GM19468 (cell line): Measurements from ENCODE around the gene TRABD.
"Not testable (repeated sequence)": the region's sequence is repeated elsewhere in the genome, so short reads cannot be mapped to it uniquely, and the experiment has no call there.

Experiments
- ATAC-seq: cut with Tn5 transposase; IDR thresholded peaks from one replicate; pipeline ENCODE4 v1.9.1; 2021; ENCODE audit warnings: mild to moderate bottlenecking, moderate library complexity, moderate number of reproducible peaks; ENCODE audit not compliant: unreplicated experiment; ENCODE audit errors: extremely low read depth

TRABD gene

GRCh38 chr22:50151571-50152537 is 33.9 kb upstream of the TRABD start:
- no peak for ATAC-seq

- ATAC-seq, result no peak
These were observed 32.5 kb upstream of the TRABD start for GRCh38 chr22:50153056-50153755.

- no peak for ATAC-seq
These were observed 32.0 kb upstream of the TRABD start for GRCh38 chr22:50153756-50154140.

- ATAC-seq, result no peak
These were observed 27.9 kb upstream of the TRABD start for GRCh38 chr22:50157709-50158375.

GRCh38 chr22:50160947-50161346 is 24.8 kb upstream of the TRABD start:
- ATAC-seq, result no peak

- no peak for ATAC-seq
These were observed 24.0 kb upstream of the TRABD start for GRCh38 chr22:50161508-50162390.

- ATAC-seq, result no peak
These were observed 23.2 kb upstream of the TRABD start for GRCh38 chr22:50162391-50162956.

- no peak for ATAC-seq
These were observed 20.1 kb upstream of the TRABD start for GRCh38 chr22:50165436-50166123.

GRCh38 chr22:50167689-50168489 is 17.8 kb upstream of the TRABD start:
- ATAC-seq, result no peak

GRCh38 chr22:50168490-50169180 is 17.1 kb upstream of the TRABD start:
- not testable (repeated sequence) for ATAC-seq

GRCh38 chr22:50169181-50169759 is 16.4 kb upstream of the TRABD start:
- no peak for ATAC-seq

GRCh38 chr22:50169774-50170341 is 15.9 kb upstream of the TRABD start:
- ATAC-seq, result no peak

GRCh38 chr22:50170453-50171318 is 15.0 kb upstream of the TRABD start, which contains the start of gene PANX2:
Gene PANX2 (plus strand): TSS chr22:50170731. CDS start chr22:50170731, 0 bp downstream.
- no peak for ATAC-seq

GRCh38 chr22:50171319-50171964 is 14.3 kb upstream of the TRABD start:
- no peak for ATAC-seq

- no peak for ATAC-seq
These were observed 13.7 kb upstream of the TRABD start for GRCh38 chr22:50171965-50172421.
